GM23338 (cell line): ENCODE results near the gene CELF2. TPM values are rescaled to one million over a fixed set of nuclear protein-coding genes. Genes with fewer than 3 reads are reported as not detected.

ENCODE experiments used
- ATAC-seq: fragments of 200-7000 bp; cut with Tn5 transposase; 3 replicates; pipeline ENCODE4 v1.9.1; 2020
- DNase-seq: peaks from one replicate; pipeline ENCODE4 v3.0.0-alpha.2; 2015; ENCODE audit warnings: low spot score
- H2AFZ ChIP-seq: fragments of 200-600 bp; sonication (generic); 2 replicates; pipeline ENCODE4 v1.8.0; 2016; ENCODE audit warnings: antibody characterized with exemption, mild to moderate bottlenecking, moderate library complexity
- H3F3A ChIP-seq: fragments of 200-600 bp; sonication (generic); replicated peaks from 2 replicates; pipeline ENCODE4 v1.8.0; 2017; ENCODE audit warnings: antibody characterized with exemption, mixed run types, low read depth
- H3K27ac ChIP-seq: fragments of 200-600 bp; sonication (generic); 2 replicates; pipeline ENCODE4 v1.6.1; 2016; ENCODE audit warnings: low read depth
- H3K27me3 ChIP-seq: fragments of 200-600 bp; sonication (generic); 2 replicates; pipeline ENCODE4 v1.8.0; 2016; ENCODE audit warnings: mild to moderate bottlenecking, mixed run types, moderate library complexity; ENCODE audit not compliant: insufficient read depth
- H3K36me3 ChIP-seq: fragments of 200-600 bp; sonication (generic); 2 replicates; pipeline ENCODE4 v1.8.0; 2016; ENCODE audit warnings: mild to moderate bottlenecking; ENCODE audit not compliant: insufficient read depth
- H3K4me1 ChIP-seq: fragments of 200-600 bp; sonication (generic); 2 replicates; pipeline ENCODE4 v1.8.0; 2016; ENCODE audit warnings: mild to moderate bottlenecking, moderate library complexity; ENCODE audit not compliant: insufficient read depth
- H3K4me2 ChIP-seq: fragments of 200-600 bp; sonication (generic); 2 replicates; pipeline ENCODE4 v1.7.1; 2017; ENCODE audit warnings: mixed run types
- H3K4me3 ChIP-seq: fragments of 200-600 bp; sonication (generic); 2 replicates; pipeline ENCODE4 v1.6.1; 2016; ENCODE audit warnings: mixed run types
- H3K79me2 ChIP-seq: fragments of 200-600 bp; sonication (generic); replicated peaks from 2 replicates; pipeline ENCODE4 v1.8.0; 2017; ENCODE audit warnings: mild to moderate bottlenecking; ENCODE audit not compliant: insufficient read depth
- H3K9me2 ChIP-seq: fragments of 200-600 bp; sonication (generic); 2 replicates; pipeline ENCODE4 v1.8.0; 2017; ENCODE audit not compliant: insufficient read depth
- H4K20me1 ChIP-seq: fragments of 200-600 bp; sonication (generic); replicated peaks from 2 replicates; pipeline ENCODE4 v1.8.0; 2017; ENCODE audit warnings: mild to moderate bottlenecking; ENCODE audit not compliant: insufficient read depth
- H3K27ac Mint-ChIP-seq: 2 replicates; pipeline ENCODE4 v1.8.0; 2020; ENCODE audit warnings: inconsistent platforms, mild to moderate bottlenecking, moderate library complexity, mixed read lengths
- H3K27me3 Mint-ChIP-seq: 3 replicates; pipeline ENCODE4 v1.8.0; 2022; ENCODE audit warnings: low read depth, mild to moderate bottlenecking, moderate library complexity, mixed read lengths, inconsistent platforms; ENCODE audit not compliant: insufficient read depth, poor library complexity
- H3K36me3 Mint-ChIP-seq: 3 replicates; pipeline ENCODE4 v1.8.0; 2021; ENCODE audit warnings: low read depth, mild to moderate bottlenecking, inconsistent platforms, moderate library complexity, mixed read lengths
- H3K4me1 Mint-ChIP-seq: 3 replicates; pipeline ENCODE4 v1.8.0; 2020; ENCODE audit warnings: mild to moderate bottlenecking, inconsistent platforms, mixed read lengths
- H3K4me3 Mint-ChIP-seq: 3 replicates; pipeline ENCODE4 v1.8.0; 2021; ENCODE audit warnings: moderate library complexity, mild to moderate bottlenecking, inconsistent platforms, mixed read lengths
- H3K9me3 Mint-ChIP-seq: 3 replicates; pipeline ENCODE4 v1.8.0; 2020; ENCODE audit warnings: moderate library complexity, mild to moderate bottlenecking, inconsistent platforms, mixed read lengths
- CREB1 ChIP-seq: fragments of 250-450 bp; sonication (Bioruptor Pico); IDR thresholded peaks from 2 replicates; pipeline ENCODE4 v1.5.0; 2020; ENCODE audit warnings: low read depth, mild to moderate bottlenecking, moderate library complexity
- CTCF ChIP-seq, 2 experiments: fragments of 200-600 bp in 1 of 2; sonication (generic) in 1 of 2; conservative IDR thresholded peaks; 2 replicates each; pipeline versions ENCODE4 v1.5.1 to v1.6.1; 2016 to 2017; ENCODE audit warnings: antibody characterized with exemption in 2 of 2, low read depth in 2 of 2, mild to moderate bottlenecking in 2 of 2, moderate library complexity in 1 of 2
- ETS1 ChIP-seq: IDR thresholded peaks from 2 replicates; pipeline ENCODE4 v1.6.1; 2016; ENCODE audit warnings: antibody characterized with exemption
- EZH2 ChIP-seq: fragments of 200-600 bp; sonication (generic); IDR thresholded peaks from one replicate; pipeline ENCODE4 v1.8.0; 2017; ENCODE audit warnings: antibody characterized with exemption, mild to moderate bottlenecking, low read depth; ENCODE audit not compliant: unreplicated experiment
- EZH2phosphoT487 ChIP-seq: fragments of 200-600 bp; sonication (generic); IDR thresholded peaks from one replicate; pipeline ENCODE4 v1.8.1; 2018; ENCODE audit warnings: antibody characterized with exemption; ENCODE audit not compliant: unreplicated experiment
- JUNB ChIP-seq: IDR thresholded peaks from one replicate; pipeline ENCODE4 v1.6.1; 2016; ENCODE audit warnings: antibody characterized with exemption; ENCODE audit not compliant: unreplicated experiment
- NANOG ChIP-seq: IDR thresholded peaks from 2 replicates; pipeline ENCODE4 v1.6.1; 2016; ENCODE audit warnings: antibody characterized with exemption, borderline replicate concordance
- POLR2AphosphoS5 ChIP-seq: IDR thresholded peaks from 2 replicates; pipeline ENCODE4 v1.6.1; 2016; ENCODE audit warnings: antibody characterized with exemption, low read depth
- REST ChIP-seq: IDR thresholded peaks from one replicate; pipeline ENCODE4 v1.6.1; 2018; ENCODE audit warnings: antibody characterized with exemption; ENCODE audit not compliant: unreplicated experiment
- STAT1 ChIP-seq: IDR thresholded peaks from one replicate; pipeline ENCODE4 v1.6.1; 2016; ENCODE audit warnings: antibody characterized with exemption; ENCODE audit not compliant: unreplicated experiment
- ZNF114 ChIP-seq: fragments of 250-450 bp; sonication (Bioruptor Pico); IDR thresholded peaks from 2 replicates; pipeline ENCODE4 v1.5.0; 2020; ENCODE audit warnings: mild to moderate bottlenecking, moderate library complexity
- ZNF331 ChIP-seq: fragments of 250-450 bp; sonication (Bioruptor Pico); IDR thresholded peaks from 2 replicates; pipeline ENCODE4 v1.5.0; 2020; ENCODE audit warnings: low read depth, mild to moderate bottlenecking, moderate library complexity
- ZNF462 ChIP-seq: fragments of 250-450 bp; sonication (Bioruptor Pico); IDR thresholded peaks from 2 replicates; pipeline ENCODE4 v1.5.0; 2020; ENCODE audit warnings: mild to moderate bottlenecking, moderate library complexity
- polyA plus RNA-seq: library from polyadenylated mRNA; unstranded; fragments of >200 nt; fragmentation: Nextera tagmentation; extraction: Ambion mirVana; gene quantifications from 2 replicates; pipeline ENCODE4 v1.2.1, GENCODE V29; 2016
- total RNA-seq: library from RNA; depleted of rRNA; stranded (reverse); fragments of >200 nt; shearing (Covaris generic); gene quantifications from 2 replicates; pipeline ENCODE4 v1.2.3, GENCODE V29; 2014

The CELF2 gene
- total and polyA plus RNA-seq, 2 experiments from 2014 or later: 18.1 to 22.5 TPM

GRCh38 chr10:11150879-11151415, 133.3 kb downstream of the CELF2 start:
- no peak overlapping the region for H3K27ac Mint-ChIP-seq
- Histone ChIP-seq H3K4me1 (peaks cover 61% of the 10 kb centered on the region), H3K36me3 (no peaks in the 10 kb centered on the region), H4K20me1 (no peaks in the 10 kb centered on the region), H3K4me2 (no peak overlapping the region), H3F3A (no peaks in the 10 kb centered on the region), H3K4me3 (no peak overlapping the region), H2AFZ (no peak overlapping the region), H3K27me3 (no peaks in the 10 kb centered on the region), H3K79me2 (peaks cover 5% of the 10 kb centered on the region; the same call in 1 of the 2 replicates), H3K27ac (no peak overlapping the region), H3K9me2 (no peaks in the 10 kb centered on the region)
- H3K36me3 Mint-ChIP-seq: no peaks in the 10 kb centered on the region
- H3K9me3 Mint-ChIP-seq: no peaks in the 10 kb centered on the region
- H3K27me3 Mint-ChIP-seq: no peaks in the 10 kb centered on the region
- no peak overlapping the region for H3K4me3 Mint-ChIP-seq
- TF ChIP-seq EZH2phosphoT487 (no peak), CTCF (conservative IDR thresholded peaks at IDR 0.05; ENCODE audit: low read depth in 2 of 2) (no peak), POLR2AphosphoS5 (no peak), STAT1 (no peak), CREB1 (CRISPR knock-in tag) (no peak), ETS1 (no peak), ZNF114 (no peak), NANOG (no peak), ZNF331 (CRISPR knock-in tag) (no peak), JUNB (no peak), ZNF462 (CRISPR knock-in tag) (no peak), REST (no peak), EZH2 (no peak)
- H3K4me1 Mint-ChIP-seq: peaks cover 67% of the 10 kb centered on the region
- ATAC-seq (no peak), DNase-seq (no peak)
